CD4-positive, alpha-beta T cell (primary cell): Measurements from ENCODE around the gene MAST4. TPM values are rescaled to one million over a fixed set of nuclear protein-coding genes. Genes with fewer than 3 reads are reported as not detected.

Experiments
- ATAC-seq: fragments of 200-7000 bp; cut with Tn5 transposase; one replicate; pipeline ENCODE4 v1.10.0; 2022; ENCODE audit warnings: mild to moderate bottlenecking; ENCODE audit not compliant: poor library complexity
- CTCF ChIA-PET: fragments of 350-600 bp; sonication (Branson Sonifier 250); formaldehyde crosslinking; loops from one replicate; lab custom pipeline; 2021; ENCODE audit warnings: antibody characterized with exemption, inconsistent platforms; lab: Charles Lee
- POLR2A ChIA-PET: fragments of 350-600 bp; sonication (Branson Sonifier 250); formaldehyde crosslinking; loops from one replicate; lab custom pipeline; 2021; ENCODE audit warnings: antibody characterized with exemption, inconsistent platforms; lab: Charles Lee
- DNase-seq, 14 experiments: peaks; one replicate each; pipeline ENCODE4 v3.0.0-alpha.2; 2013 to 2020; ENCODE audit warnings: mixed read lengths in 2 of 14
- H3K27ac ChIP-seq, 2 donors: one replicate each; pipeline versions ENCODE4 v1.5.1 to v1.7.0; 2013; ENCODE audit warnings: low read length in 2 of 2, low read depth in 1 of 2, mild to moderate bottlenecking in 1 of 2
- H3K27me3 ChIP-seq, 2 experiments: 1 replicate in 1 of 2; 2 replicates in 1 of 2; pipeline versions ENCODE4 v1.6.1 to v1.7.0; 2013; ENCODE audit warnings: low read length in 2 of 2, control low read depth in 1 of 2, mild to moderate bottlenecking in 1 of 2, moderate library complexity in 1 of 2; ENCODE audit not compliant: insufficient read depth in 2 of 2, control insufficient read depth in 1 of 2
- H3K36me3 ChIP-seq: one replicate; pipeline ENCODE4 v1.6.1; 2013; ENCODE audit warnings: low read length, control low read depth; ENCODE audit not compliant: insufficient read depth
- H3K4me1 ChIP-seq: one replicate; pipeline ENCODE4 v1.6.1; 2013; ENCODE audit warnings: low read length, control low read depth; ENCODE audit not compliant: insufficient read depth
- H3K4me3 ChIP-seq: one replicate; pipeline ENCODE4 v1.5.1; 2013; ENCODE audit warnings: mild to moderate bottlenecking, low read length, moderate library complexity
- H3K9me3 ChIP-seq, 2 experiments: 1 replicate in 1 of 2; 2 replicates in 1 of 2; pipeline versions ENCODE4 v1.6.1 to v1.7.0; 2013; ENCODE audit warnings: low read length in 2 of 2, mild to moderate bottlenecking in 2 of 2, control low read depth in 1 of 2, moderate library complexity in 1 of 2; ENCODE audit not compliant: control insufficient read depth in 1 of 2, insufficient read depth in 1 of 2
- H3K27ac Mint-ChIP-seq: one replicate; pipeline ENCODE4 v1.8.0; 2020; ENCODE audit warnings: mixed read lengths
- H3K27me3 Mint-ChIP-seq: one replicate; pipeline ENCODE4 v1.8.0; 2021; ENCODE audit warnings: mixed read lengths
- H3K36me3 Mint-ChIP-seq: one replicate; pipeline ENCODE4 v1.8.0; 2021; ENCODE audit warnings: low read depth, mixed read lengths
- H3K4me1 Mint-ChIP-seq: one replicate; pipeline ENCODE4 v1.8.0; 2021; ENCODE audit warnings: low read depth, mixed read lengths
- H3K4me3 Mint-ChIP-seq: one replicate; pipeline ENCODE4 v1.8.0; 2020; ENCODE audit warnings: mild to moderate bottlenecking, mixed read lengths
- H3K9me3 Mint-ChIP-seq: one replicate; pipeline ENCODE4 v1.8.0; 2020; ENCODE audit warnings: mixed read lengths
- CTCF ChIP-seq: fragments of 200-600 bp; IDR thresholded peaks from one replicate; pipeline ENCODE4 v1.8.0; 2022; ENCODE audit warnings: antibody characterized with exemption, mild to moderate bottlenecking
- intact Hi-C, 2 experiments: fragments of 100-400 bp; cut with DNase I in 1 of 2; cut with micrococcal nuclease in 1 of 2; formaldehyde crosslinking; loops; one replicate each; pipeline versions ENCODE4 v1.15.1 to v1.9.0; 2023 to 2025; cut with DNase I, micrococcal nuclease
- total RNA-seq, 174 experiments: library from RNA in 2 of 174; stranded (reverse) in 2 of 174; gene quantifications; one replicate each; pipeline ENCODE4 v1.2.3 and lab custom pipeline; 2021 to 2026

Gene MAST4
- total RNA-seq, 2 experiments from 2014 or later: 21.3 to 21.6 TPM

GRCh38 chr5:66963559-66963971, 367.4 kb downstream of the MAST4 start:
- Histone ChIP-seq H3K4me1 (no peaks in the 10 kb centered on the region), H3K36me3 (no peaks in the 10 kb centered on the region), H3K27me3 (no peaks in the 10 kb centered on the region), H3K27ac (no peak overlapping the region), H3K4me3 (no peak overlapping the region), H3K9me3 (no peaks in the 10 kb centered on the region)
- no peak overlapping the region for H3K27ac Mint-ChIP-seq
- no peak for ATAC-seq
- ChIA-PET POLR2A (no interaction called here), CTCF (no interaction called here)
- no peak for TF ChIP-seq CTCF
- H3K36me3 Mint-ChIP-seq: no peaks in the 10 kb centered on the region
- no peaks in the 10 kb centered on the region for H3K4me1 Mint-ChIP-seq
- intact Hi-C loops: no loop called here
- no peaks in the 10 kb centered on the region for H3K9me3 Mint-ChIP-seq
- peaks cover 2% of the 10 kb centered on the region for H3K27me3 Mint-ChIP-seq
- no peak overlapping the region for H3K4me3 Mint-ChIP-seq
- no peak for DNase-seq

DNA sequence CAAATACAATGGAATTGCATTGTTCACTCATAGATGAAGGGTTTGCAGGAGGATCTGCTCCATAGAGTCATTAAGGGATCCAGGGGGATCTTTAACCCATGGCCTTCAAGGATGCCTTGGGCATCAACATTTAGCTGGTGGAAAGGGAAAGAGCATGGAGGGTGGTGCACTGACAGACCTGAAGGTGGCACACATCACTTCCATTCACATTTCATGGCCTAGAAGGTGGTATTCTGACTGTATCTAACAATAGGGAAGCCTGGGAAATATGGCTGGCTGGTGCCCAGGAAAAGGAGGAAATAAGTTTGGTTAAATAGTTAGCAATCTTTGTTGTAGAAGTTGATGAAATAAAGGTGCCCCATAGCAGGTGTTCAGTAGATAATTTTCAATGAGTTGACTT, 370.2 kb downstream of the MAST4 start:
- H3K9me3 ChIP-seq: no peaks in the 10 kb centered on the region
- no peaks in the 10 kb centered on the region for H3K4me1 ChIP-seq
- no peaks in the 10 kb centered on the region for H3K27me3 ChIP-seq
- intact Hi-C loops: no loop called here
- Mint-ChIP-seq H3K4me1 (no peaks in the 10 kb centered on the region), H3K27me3 (peaks cover 4% of the 10 kb centered on the region), H3K36me3 (no peaks in the 10 kb centered on the region), H3K4me3 (no peak overlapping the region), H3K9me3 (no peaks in the 10 kb centered on the region), H3K27ac (no peak overlapping the region)
- DNase-seq (no peak), ATAC-seq (no peak)
- no peaks in the 10 kb centered on the region for H3K36me3 ChIP-seq
- H3K27ac ChIP-seq: no peak overlapping the region
- CTCF ChIA-PET: no interaction called here
- H3K4me3 ChIP-seq: no peak overlapping the region
- POLR2A ChIA-PET: no interaction called here
- no peak for TF ChIP-seq CTCF

DNA sequence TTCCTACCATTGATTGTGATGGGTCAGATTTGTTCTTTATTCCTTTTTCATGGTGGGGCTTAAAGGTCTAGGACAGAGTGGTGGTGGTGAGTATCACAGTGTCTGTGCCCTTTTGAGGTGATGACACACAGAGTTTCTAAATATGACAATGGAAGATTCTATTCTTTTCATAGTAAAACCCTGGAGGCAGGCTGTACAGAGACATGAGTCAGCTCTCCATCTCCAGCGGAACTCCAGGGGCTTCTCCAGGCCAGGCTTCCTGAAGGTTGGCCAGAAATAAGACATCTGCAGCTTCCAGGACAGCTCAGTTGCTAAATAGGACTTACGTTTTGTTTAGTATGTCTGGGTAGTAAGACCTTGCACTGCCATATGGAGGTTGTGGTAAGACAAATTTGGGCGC, 370.9 kb downstream of the MAST4 start:
- Mint-ChIP-seq H3K4me1 (no peaks in the 10 kb centered on the region), H3K9me3 (no peaks in the 10 kb centered on the region), H3K27me3 (peaks cover 4% of the 10 kb centered on the region), H3K36me3 (no peaks in the 10 kb centered on the region), H3K27ac (no peak overlapping the region), H3K4me3 (no peak overlapping the region)
- no peaks in the 10 kb centered on the region for H3K9me3 ChIP-seq
- intact Hi-C loops: no loop called here
- POLR2A ChIA-PET: no interaction called here
- H3K4me1 ChIP-seq: no peaks in the 10 kb centered on the region
- no peak for ATAC-seq
- no peak for DNase-seq
- CTCF ChIA-PET: no interaction called here
- no peaks in the 10 kb centered on the region for H3K36me3 ChIP-seq
- no peak overlapping the region for H3K27ac ChIP-seq
- TF ChIP-seq CTCF: no peak
- no peaks in the 10 kb centered on the region for H3K27me3 ChIP-seq
- no peak overlapping the region for H3K4me3 ChIP-seq
